ENCODE data around the gene FNDC3B. TPM values are rescaled to one million over a fixed set of nuclear protein-coding genes. Genes with fewer than 3 reads are reported as not detected.

The FNDC3B gene
- total RNA-seq, 1 experiment from 2014 or later = 48.6 TPM

DNA sequence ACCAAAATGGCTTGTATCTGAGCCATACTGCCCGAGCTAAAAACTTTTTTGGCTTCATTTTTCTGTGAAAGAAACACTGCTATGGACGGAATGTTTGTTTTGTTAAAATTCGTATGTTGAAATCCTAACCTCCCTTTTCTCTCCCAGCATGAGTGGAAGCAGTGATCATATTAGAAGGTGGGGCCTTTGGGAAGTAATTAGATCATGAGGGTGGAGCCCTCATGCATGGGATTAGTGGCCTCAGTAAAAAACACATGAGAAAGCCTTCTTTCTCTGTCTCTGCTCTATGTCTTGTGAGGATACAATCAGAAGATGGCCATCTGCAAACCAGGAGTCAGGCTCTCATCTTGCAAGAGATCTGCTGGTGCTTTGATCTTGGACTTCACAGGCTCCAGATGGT, 7.4 kb upstream of the FNDC3B start:
- BruUV-seq (replicated peaks) = no TSS peak
- no peak for TF ChIP-seq EZH2 (IDR thresholded peaks at IDR 0.05; ENCODE audit: low read length, unreplicated experiment)
- ChIA-PET POLR2A (ENCODE audit: unreplicated experiment) (no interaction called here), CTCF (no interaction called here)
- Histone ChIP-seq H3K4me1 (ENCODE audit: insufficient read depth, low read length) (no peaks in the 10 kb centered on the region), H3F3A (ENCODE audit: low read length, unreplicated experiment) (no peaks in the 10 kb centered on the region), H3K9ac (ENCODE audit: low read length) (no peak overlapping the region), H3K79me2 (ENCODE audit: low read length) (no peaks in the 10 kb centered on the region), H3K4me2 (ENCODE audit: low read length) (no peak overlapping the region), H2AFZ (ENCODE audit: low read length) (no peak overlapping the region), H3K4me3 (ENCODE audit: low read length) (no peak overlapping the region), H3K9me3 (ENCODE audit: low read length) (no peaks in the 10 kb centered on the region), H3K36me3 (ENCODE audit: low read depth, low read length) (no peaks in the 10 kb centered on the region), H4K20me1 (ENCODE audit: low read length) (no peaks in the 10 kb centered on the region), H3K27ac (ENCODE audit: low read length) (no peak overlapping the region), H3K27me3 (ENCODE audit: low read length) (no peaks in the 10 kb centered on the region), H3K9me2 (replicated peaks; ENCODE audit: low read length) (no peaks in the 10 kb centered on the region)
- DNase-seq (no peak), ATAC-seq (no peak)
- intact Hi-C loops (cut with micrococcal nuclease) = no loop called here

DNA sequence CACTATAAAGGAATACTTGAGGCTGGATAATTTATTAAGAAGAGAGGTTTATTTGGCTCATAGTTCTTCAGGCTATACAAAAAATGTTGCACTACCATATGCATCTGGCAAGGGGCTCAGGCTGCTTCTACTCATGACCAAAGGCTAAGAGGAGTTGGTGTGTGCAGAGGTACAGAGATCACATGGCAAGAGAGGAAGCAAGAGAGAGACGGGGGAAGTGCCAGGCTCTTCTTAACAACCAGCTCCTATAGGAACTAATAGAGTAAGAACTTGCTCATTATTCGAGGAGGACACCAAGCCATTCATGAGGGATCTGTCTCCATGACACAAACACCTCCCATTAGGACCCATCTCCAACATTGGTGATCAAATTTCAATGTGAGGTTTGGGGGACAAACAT, 6.0 kb upstream of the FNDC3B start:
- Histone ChIP-seq H3K9me2 (replicated peaks; ENCODE audit: low read length) (no peaks in the 10 kb centered on the region), H3K4me3 (ENCODE audit: low read length) (no peak overlapping the region), H3K27ac (ENCODE audit: low read length) (no peak overlapping the region), H3K79me2 (ENCODE audit: low read length) (0 out of 2 replicates have a peak, but pooled peaks cover under 1% of the 10 kb centered on the region), H3K4me2 (ENCODE audit: low read length) (no peak overlapping the region), H3K9me3 (ENCODE audit: low read length) (no peaks in the 10 kb centered on the region), H3K27me3 (ENCODE audit: low read length) (no peaks in the 10 kb centered on the region), H2AFZ (ENCODE audit: low read length) (no peak overlapping the region), H3F3A (ENCODE audit: low read length, unreplicated experiment) (no peaks in the 10 kb centered on the region), H3K36me3 (ENCODE audit: low read depth, low read length) (no peaks in the 10 kb centered on the region), H3K9ac (ENCODE audit: low read length) (no peak overlapping the region), H4K20me1 (ENCODE audit: low read length) (no peaks in the 10 kb centered on the region), H3K4me1 (ENCODE audit: insufficient read depth, low read length) (peaks cover under 1% of the 10 kb centered on the region; the same call in 1 of the 2 replicates)
- DNase-seq (no peak), ATAC-seq (no peak)
- TF ChIP-seq, protein P1, sequence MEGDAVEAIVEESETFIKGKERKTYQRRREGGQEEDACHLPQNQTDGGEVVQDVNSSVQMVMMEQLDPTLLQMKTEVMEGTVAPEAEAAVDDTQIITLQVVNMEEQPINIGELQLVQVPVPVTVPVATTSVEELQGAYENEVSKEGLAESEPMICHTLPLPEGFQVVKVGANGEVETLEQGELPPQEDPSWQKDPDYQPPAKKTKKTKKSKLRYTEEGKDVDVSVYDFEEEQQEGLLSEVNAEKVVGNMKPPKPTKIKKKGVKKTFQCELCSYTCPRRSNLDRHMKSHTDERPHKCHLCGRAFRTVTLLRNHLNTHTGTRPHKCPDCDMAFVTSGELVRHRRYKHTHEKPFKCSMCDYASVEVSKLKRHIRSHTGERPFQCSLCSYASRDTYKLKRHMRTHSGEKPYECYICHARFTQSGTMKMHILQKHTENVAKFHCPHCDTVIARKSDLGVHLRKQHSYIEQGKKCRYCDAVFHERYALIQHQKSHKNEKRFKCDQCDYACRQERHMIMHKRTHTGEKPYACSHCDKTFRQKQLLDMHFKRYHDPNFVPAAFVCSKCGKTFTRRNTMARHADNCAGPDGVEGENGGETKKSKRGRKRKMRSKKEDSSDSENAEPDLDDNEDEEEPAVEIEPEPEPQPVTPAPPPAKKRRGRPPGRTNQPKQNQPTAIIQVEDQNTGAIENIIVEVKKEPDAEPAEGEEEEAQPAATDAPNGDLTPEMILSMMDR (conservative IDR thresholded peaks at IDR 0.05; ENCODE audit: low read depth, low read length) = no peak
- TF ChIP-seq EZH2phosphoT487 (IDR thresholded peaks at IDR 0.05; ENCODE audit: borderline replicate concordance, low read length) = no peak
- no peak for TF ChIP-seq EZH2 (IDR thresholded peaks at IDR 0.05; ENCODE audit: low read length, unreplicated experiment)
- BruUV-seq (replicated peaks) = no TSS peak
- ChIA-PET POLR2A (ENCODE audit: unreplicated experiment) (no interaction called here), CTCF (no interaction called here)
- intact Hi-C loops (cut with micrococcal nuclease) = no loop called here

DNA sequence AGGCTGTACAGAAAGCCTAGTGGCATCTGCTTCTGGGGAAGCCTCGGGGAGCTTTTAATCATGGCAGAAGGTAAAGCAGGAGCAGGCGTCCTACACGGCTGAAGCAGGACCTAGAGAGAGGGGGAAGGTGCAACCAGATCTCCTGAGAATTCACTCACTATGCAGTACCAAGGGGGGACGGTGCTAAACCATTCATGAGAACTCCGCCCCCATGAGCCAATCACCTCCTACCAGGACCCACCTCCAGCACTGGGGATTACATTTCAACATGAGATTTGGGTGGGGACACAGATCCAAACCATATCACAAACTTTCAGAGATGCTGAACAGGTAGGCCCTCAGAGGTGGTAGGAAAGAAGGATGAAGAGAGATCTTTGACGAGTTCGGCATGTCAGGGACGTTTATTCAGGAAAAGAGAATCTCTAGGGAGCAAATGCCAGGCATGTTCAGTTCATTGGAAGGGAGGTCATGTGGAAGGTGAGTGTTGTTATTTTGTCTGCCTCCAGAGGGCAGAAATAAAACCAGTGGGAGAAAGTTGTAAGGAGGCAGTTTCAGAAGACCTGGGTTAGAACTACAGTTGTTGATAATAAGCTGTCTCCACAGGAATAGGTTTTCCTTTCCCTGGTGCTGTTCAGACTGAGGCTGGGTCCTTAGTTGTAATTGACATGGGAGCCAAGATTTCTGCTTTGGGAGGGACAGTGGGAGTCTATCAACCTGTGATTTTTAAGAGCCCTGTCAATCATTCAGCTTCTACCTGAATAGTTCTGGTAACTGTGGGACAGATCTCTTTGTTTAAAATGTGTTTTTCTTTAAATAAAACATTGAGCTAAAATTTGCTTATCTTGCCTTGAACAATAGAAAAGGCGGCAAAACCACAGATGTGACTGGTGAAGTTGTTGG, 4.3 kb upstream of the FNDC3B start:
- Histone ChIP-seq H3K4me2 (ENCODE audit: low read length) (no peak overlapping the region), H3K9me3 (ENCODE audit: low read length) (no peaks in the 10 kb centered on the region), H3K9ac (ENCODE audit: low read length) (no peak overlapping the region), H3K4me1 (ENCODE audit: insufficient read depth, low read length) (peaks cover 6% of the 10 kb centered on the region), H3K36me3 (ENCODE audit: low read depth, low read length) (no peaks in the 10 kb centered on the region), H2AFZ (ENCODE audit: low read length) (no peak overlapping the region), H4K20me1 (ENCODE audit: low read length) (no peaks in the 10 kb centered on the region), H3K9me2 (replicated peaks; ENCODE audit: low read length) (no peaks in the 10 kb centered on the region), H3K27me3 (ENCODE audit: low read length) (no peaks in the 10 kb centered on the region), H3K4me3 (ENCODE audit: low read length) (no peak overlapping the region), H3K27ac (ENCODE audit: low read length) (no peak overlapping the region), H3K79me2 (ENCODE audit: low read length) (peaks cover 17% of the 10 kb centered on the region), H3F3A (ENCODE audit: low read length, unreplicated experiment) (no peaks in the 10 kb centered on the region)
- no TSS peak for BruUV-seq (replicated peaks)
- ChIA-PET CTCF (interaction anchor here (0.6 kb wide), 1 partner anchor 24 kb away, joined by 3 read pairs; no protein-coding TSS in a partner anchor), POLR2A (ENCODE audit: unreplicated experiment) (no interaction called here)
- ATAC-seq (no peak), DNase-seq (peak; percentile 46)
- TF ChIP-seq EZH2phosphoT487 (IDR thresholded peaks at IDR 0.05; ENCODE audit: borderline replicate concordance, low read length) (no peak), EZH2 (IDR thresholded peaks at IDR 0.05; ENCODE audit: low read length, unreplicated experiment) (no peak)
- TF ChIP-seq, protein P1 (conservative IDR thresholded peaks at IDR 0.05; ENCODE audit: low read depth, low read length) = peak; percentile 56
- intact Hi-C loops (cut with micrococcal nuclease) = loop anchor here (5.0 kb wide), 2 partner anchors 33 to 83 kb away; no protein-coding TSS in a partner anchor
